Type B pancreatic cell (in vitro differentiated cells): ENCODE measurements around the gene SLC25A33. TPM values are rescaled to one million over a fixed set of nuclear protein-coding genes. Genes with fewer than 3 reads are reported as not detected.

Experiments used
- DNase-seq: peaks from one replicate; pipeline ENCODE4 v3.0.0; 2021; ENCODE audit warnings: mixed read lengths; ENCODE audit not compliant: unreplicated experiment; ENCODE audit errors: extremely low spot score
- H3K27ac Mint-ChIP-seq: 2 replicates; pipeline ENCODE4 v1.8.0; 2021; ENCODE audit warnings: mild to moderate bottlenecking, mixed read lengths
- H3K27me3 Mint-ChIP-seq: 2 replicates; pipeline ENCODE4 v1.8.0; 2021; ENCODE audit warnings: mixed read lengths
- H3K36me3 Mint-ChIP-seq: 2 replicates; pipeline ENCODE4 v1.8.0; 2021; ENCODE audit warnings: mixed read lengths
- H3K4me1 Mint-ChIP-seq: one replicate; pipeline ENCODE4 v1.8.0; 2021; ENCODE audit warnings: mixed read lengths; ENCODE audit not compliant: unreplicated experiment
- H3K4me3 Mint-ChIP-seq: 2 replicates; pipeline ENCODE4 v1.8.0; 2021; ENCODE audit warnings: mild to moderate bottlenecking, mixed read lengths
- H3K9me3 Mint-ChIP-seq: 2 replicates; pipeline ENCODE4 v1.8.0; 2021; ENCODE audit warnings: mixed read lengths
- CTCF ChIP-seq: fragments of 200-600 bp; sonication (generic); conservative IDR thresholded peaks from 2 replicates; pipeline ENCODE4 v1.5.0; 2021; ENCODE audit warnings: antibody characterized with exemption, mild to moderate bottlenecking
- total RNA-seq: library from RNA; stranded (reverse); gene quantifications from 2 replicates; pipeline ENCODE4 v1.2.1, GENCODE V29; 2021; ENCODE audit warnings: low replicate concordance

Gene SLC25A33
- total RNA-seq, 1 donor from 2014 or later: 7.6 TPM

GRCh38 chr1:9586147-9586766 is 47.0 kb downstream of the SLC25A33 start:
- no peak for DNase-seq
- TF ChIP-seq CTCF: no peak
- H3K27me3 Mint-ChIP-seq: no peaks in the 10 kb centered on the region
- H3K4me1 Mint-ChIP-seq: peaks cover 15% of the 10 kb centered on the region
- H3K4me3 Mint-ChIP-seq: no peak overlapping the region
- no peak overlapping the region for H3K27ac Mint-ChIP-seq
- no peaks in the 10 kb centered on the region for H3K9me3 Mint-ChIP-seq
- H3K36me3 Mint-ChIP-seq: peaks cover 7% of the 10 kb centered on the region

- TF ChIP-seq CTCF: peak; percentile 93
- no peaks in the 10 kb centered on the region for H3K9me3 Mint-ChIP-seq
- DNase-seq: peak; percentile 98
- H3K36me3 Mint-ChIP-seq: no peaks in the 10 kb centered on the region
- H3K27ac Mint-ChIP-seq: peak within 1 kb of the TSS; percentile 65
- H3K4me3 Mint-ChIP-seq: peak within 1 kb of the TSS; percentile 92
- no peaks in the 10 kb centered on the region for H3K27me3 Mint-ChIP-seq
- peaks cover 29% of the 10 kb centered on the region for H3K4me1 Mint-ChIP-seq
Observed at GRCh38 chr1:9588551-9589143, 49.4 kb downstream of the SLC25A33 start, which contains the start of gene TMEM201. Gene TMEM201 (plus strand): TSS chr1:9588911. CDS start chr1:9588931, 20 bp downstream.

GRCh38 chr1:9589144-9589718 is 50.0 kb downstream of the SLC25A33 start:
- Mint-ChIP-seq H3K4me3 (peak overlapping the region; percentile 89), H3K27ac (peak overlapping the region; percentile 58), H3K27me3 (no peaks in the 10 kb centered on the region), H3K36me3 (no peaks in the 10 kb centered on the region), H3K9me3 (no peaks in the 10 kb centered on the region), H3K4me1 (peaks cover 30% of the 10 kb centered on the region)
- TF ChIP-seq CTCF: no peak
- DNase-seq: peak; percentile 69

GRCh38 chr1:9589719-9590157 is 50.5 kb downstream of the SLC25A33 start:
- peaks cover 30% of the 10 kb centered on the region for H3K4me1 Mint-ChIP-seq
- no peaks in the 10 kb centered on the region for H3K9me3 Mint-ChIP-seq
- H3K27ac Mint-ChIP-seq: peak overlapping the region; percentile 58
- H3K36me3 Mint-ChIP-seq: no peaks in the 10 kb centered on the region
- DNase-seq: no peak
- TF ChIP-seq CTCF: no peak
- H3K4me3 Mint-ChIP-seq: peak overlapping the region; percentile 89
- H3K27me3 Mint-ChIP-seq: no peaks in the 10 kb centered on the region

- peak overlapping the region; percentile 89 for H3K4me3 Mint-ChIP-seq
- no peaks in the 10 kb centered on the region for H3K27me3 Mint-ChIP-seq
- peaks cover 30% of the 10 kb centered on the region for H3K4me1 Mint-ChIP-seq
- H3K36me3 Mint-ChIP-seq: no peaks in the 10 kb centered on the region
- no peak for DNase-seq
- H3K27ac Mint-ChIP-seq: no peak overlapping the region
- no peaks in the 10 kb centered on the region for H3K9me3 Mint-ChIP-seq
- TF ChIP-seq CTCF: no peak
Observed at GRCh38 chr1:9590201-9590600, 50.9 kb downstream of the SLC25A33 start.
